Renal pelvis (tissue), 4 donors: ENCODE measurements around the gene C1orf167. TPM values are rescaled to one million over a fixed set of nuclear protein-coding genes. Genes with fewer than 3 reads are reported as not detected.
A peak's percentile ranks its signal among the peaks of the same experiment; 100 is the strongest.

ENCODE experiments used
- DNase-seq: peaks from one replicate; pipeline ENCODE4 v3.0.0-alpha.2; 2013
- polyA plus RNA-seq, 3 donors: library from polyadenylated mRNA; unstranded; fragments of 120-200 nt; gene quantifications; one replicate each; pipeline ENCODE4 v1.2.1, GENCODE V29; 2013; ENCODE audit not compliant: insufficient read length in 3 of 3

C1orf167 gene
- polyA plus RNA-seq, 3 donors = 0.09 to 0.54 TPM; not detected in 1

GRCh38 chr1:11835441-11836225 lies 73.6 kb downstream of the C1orf167 start:
- no peak for DNase-seq

DNA sequence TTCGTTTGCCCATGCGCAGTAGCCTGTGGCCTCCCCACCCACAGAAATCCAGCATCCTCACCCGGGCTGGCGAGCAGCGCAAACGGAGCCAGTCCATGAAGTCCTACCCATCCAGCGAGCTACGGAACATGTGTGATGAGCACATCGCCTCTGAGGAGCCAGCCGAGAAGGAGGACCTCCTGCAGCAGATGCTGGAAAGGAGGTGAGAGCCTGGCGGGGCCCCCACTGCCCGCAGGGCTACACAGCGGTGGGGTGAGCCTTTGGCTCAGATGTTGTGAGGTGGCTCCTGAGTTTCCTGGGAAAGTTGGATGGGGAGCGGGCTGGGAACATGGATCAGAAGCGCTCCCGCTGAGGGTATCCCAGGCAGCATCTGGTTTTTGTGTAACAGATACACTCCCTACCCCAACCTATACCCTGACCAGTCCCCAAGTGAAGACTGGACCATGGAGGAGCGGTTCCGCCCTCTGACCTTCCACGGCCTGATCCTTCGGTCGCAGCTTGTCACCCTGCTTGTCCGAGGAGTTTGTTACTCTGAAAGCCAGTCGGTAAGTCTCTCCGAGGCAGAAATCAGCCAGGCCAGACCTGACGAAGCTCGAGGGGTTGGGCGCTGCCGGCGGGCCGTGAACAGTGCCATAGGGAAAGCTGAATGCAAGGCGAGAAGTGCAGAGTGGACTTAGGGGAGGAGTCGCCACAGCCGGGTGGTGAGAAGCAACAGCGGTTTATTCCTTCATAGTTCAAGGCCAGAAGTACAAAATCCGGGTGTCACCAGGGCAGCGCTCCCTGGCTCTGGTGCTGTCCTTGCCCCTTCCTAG lies 75.2 kb downstream of the C1orf167 start:
- DNase-seq = no peak

GRCh38 chr1:11837767-11838348 lies 75.9 kb downstream of the C1orf167 start:
- no peak for DNase-seq

DNA sequence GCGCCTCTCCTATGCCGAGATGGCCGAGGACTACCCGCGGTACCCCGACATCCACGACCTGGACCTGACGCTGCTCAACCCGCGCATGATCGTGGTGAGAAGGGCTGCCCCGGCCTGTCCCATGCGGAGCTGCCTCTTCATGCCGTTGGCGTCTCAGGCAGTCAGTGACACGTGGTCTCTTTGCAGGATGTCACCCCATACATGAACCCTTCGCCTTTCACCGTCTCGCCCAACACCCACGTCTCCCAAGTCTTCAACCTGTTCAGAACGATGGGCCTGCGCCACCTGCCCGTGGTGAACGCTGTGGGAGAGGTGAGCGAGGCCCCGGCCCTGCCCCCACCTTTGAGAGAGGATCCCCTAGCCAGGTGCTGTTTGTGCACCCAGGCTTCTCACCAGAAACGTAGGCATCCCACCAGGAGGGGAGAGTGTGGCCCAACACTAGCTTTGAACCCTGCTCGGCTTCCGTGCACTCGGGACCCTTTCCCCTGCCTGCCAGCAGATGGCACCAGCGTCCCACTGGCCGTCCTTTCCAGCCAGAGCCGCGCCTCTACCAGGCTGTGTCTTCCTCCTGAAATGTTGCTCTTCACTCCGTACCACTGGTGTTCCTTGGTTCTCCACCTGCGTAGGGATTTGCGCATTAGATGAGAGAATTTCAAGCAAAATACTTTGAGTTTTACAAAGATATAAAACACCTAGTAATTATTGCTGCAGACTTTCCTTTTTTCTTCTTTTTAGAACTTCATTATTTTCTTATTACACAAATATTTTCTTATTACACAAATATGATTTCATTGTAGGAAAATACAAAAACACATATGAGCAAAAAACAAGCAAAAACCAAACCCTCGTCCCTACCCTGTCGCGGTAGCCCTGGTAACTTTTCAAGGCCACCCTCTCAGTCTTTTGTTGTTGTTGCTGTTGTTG lies 76.6 kb downstream of the C1orf167 start:
- peak; percentile 41 for DNase-seq

Other genes with a start within 250 kb of the C1orf167 start
- 1 to 10 TPM; 1.1 to 2.1 (median 1.4) TPM for gene FBXO2, start 107.8 kb upstream of the C1orf167 start, polyA plus RNA-seq
- gene FBXO44, start 107.3 kb upstream of the C1orf167 start, polyA plus RNA-seq = 10 to 100 TPM; 19.0 to 21.3 (median 20.6) TPM
- gene FBXO6, start 98.0 kb upstream of the C1orf167 start, polyA plus RNA-seq = 1 to 10 TPM; 4.6 to 5.1 (median 4.7) TPM
- 10 to 100 TPM; 42.4 to 57.4 (median 52.0) TPM for gene MAD2L2, start 81.0 kb upstream of the C1orf167 start, polyA plus RNA-seq
- 1 to 10 TPM; 1.3 to 1.4 (median 1.3) TPM for gene DRAXIN, start 70.5 kb upstream of the C1orf167 start, polyA plus RNA-seq
- gene AGTRAP, start 26.1 kb upstream of the C1orf167 start, polyA plus RNA-seq = 10 to 100 TPM; 53.1 to 53.9 (median 53.7) TPM
- gene MTHFR, start 43.8 kb downstream of the C1orf167 start, polyA plus RNA-seq = 10 to 100 TPM; 18.9 to 27.1 (median 26.5) TPM
- gene CLCN6, start 44.0 kb downstream of the C1orf167 start, polyA plus RNA-seq = 10 to 100 TPM; 16.9 to 29.8 (median 24.0) TPM
- gene NPPA, start 85.6 kb downstream of the C1orf167 start, polyA plus RNA-seq = 1 to 10 TPM in 1 of 3 donors, under 1 TPM in 2; 0.56 to 1.2 (median 0.65) TPM
- not detected for gene NPPB, start 96.8 kb downstream of the C1orf167 start, polyA plus RNA-seq
- 10 to 100 TPM; 44.9 to 53.5 (median 49.9) TPM for gene KIAA2013, start 164.2 kb downstream of the C1orf167 start, polyA plus RNA-seq
- gene PLOD1, start 172.5 kb downstream of the C1orf167 start, polyA plus RNA-seq = 100 to 1,000 TPM in 1 of 3 donors, 10 to 100 TPM in 2; 95.0 to 120 (median 98.6) TPM
- gene MFN2, start 218.3 kb downstream of the C1orf167 start, polyA plus RNA-seq = 10 to 100 TPM; 69.7 to 70.9 (median 70.0) TPM